GM12891 (cell line): ENCODE data around the gene SOAT2.
"Not testable (repeated sequence)": the region's sequence is repeated elsewhere in the genome, so short reads cannot be mapped to it uniquely, and the experiment has no call there.

Source experiments
- DNase-seq: peaks from one replicate; pipeline ENCODE4 v3.0.0; 2011; ENCODE audit warnings: low spot score; ENCODE audit not compliant: insufficient read length
- FAIRE-seq: peaks from 2 replicates; lab custom pipeline; 2011; peaks lifted over from hg19 to GRCh38; lab: Jason Lieb, UNC
- PAX5 ChIP-seq: IDR thresholded peaks from 2 replicates; pipeline ENCODE4 v1.6.1; 2011; ENCODE audit warnings: low read length, moderate library complexity, mild to moderate bottlenecking; ENCODE audit not compliant: insufficient read depth, severe bottlenecking
- POLR2A ChIP-seq: IDR thresholded peaks from 2 replicates; pipeline ENCODE4 v1.6.1; 2011; ENCODE audit warnings: low read depth, low read length, control low read depth
- POLR2AphosphoS5 ChIP-seq: IDR thresholded peaks from 2 replicates; pipeline ENCODE4 v1.6.1; 2011; ENCODE audit warnings: low read depth, low read length, control low read depth
- POU2F2 ChIP-seq: IDR thresholded peaks from 2 replicates; pipeline ENCODE4 v1.6.1; 2011; ENCODE audit warnings: low read depth, mild to moderate bottlenecking, control low read depth, low read length, moderate library complexity
- SPI1 ChIP-seq: IDR thresholded peaks from 2 replicates; pipeline ENCODE4 v1.6.1; 2011; ENCODE audit warnings: low read depth, low read length, control low read depth
- TAF1 ChIP-seq: IDR thresholded peaks from 2 replicates; pipeline ENCODE4 v1.6.1; 2011; ENCODE audit warnings: low read depth, low read length, control low read depth

SOAT2 gene

GRCh38 chr12:53145383-53146260 lies 42.3 kb downstream of the SOAT2 start:
- DNase-seq (no peak), FAIRE-seq (no peak)
- no peak for TF ChIP-seq POLR2A
- TF ChIP-seq SPI1 = no peak
- TF ChIP-seq TAF1 = no peak
- TF ChIP-seq POLR2AphosphoS5 = no peak
- TF ChIP-seq POU2F2 = no peak
- TF ChIP-seq PAX5 = no peak

DNA sequence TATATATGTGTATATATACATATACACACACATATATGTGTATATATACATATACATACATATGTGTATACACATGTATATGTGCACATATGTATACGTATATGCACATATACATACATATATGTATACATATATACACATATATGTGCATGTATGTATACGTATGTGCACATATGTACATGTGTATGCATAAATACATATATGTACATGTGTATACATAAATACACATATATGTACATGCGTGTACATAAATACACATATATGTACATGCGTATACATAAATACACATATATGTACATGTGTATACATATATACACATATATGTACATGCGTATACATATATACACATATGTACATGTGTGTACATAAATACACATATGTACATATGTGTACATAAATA lies 43.9 kb downstream of the SOAT2 start:
- DNase-seq = no peak
- FAIRE-seq = no peak
- TF ChIP-seq POLR2A = no peak
- TF ChIP-seq POU2F2 = no peak
- TF ChIP-seq TAF1 = no peak
- no peak for TF ChIP-seq POLR2AphosphoS5
- no peak for TF ChIP-seq PAX5
- TF ChIP-seq SPI1 = no peak

DNA sequence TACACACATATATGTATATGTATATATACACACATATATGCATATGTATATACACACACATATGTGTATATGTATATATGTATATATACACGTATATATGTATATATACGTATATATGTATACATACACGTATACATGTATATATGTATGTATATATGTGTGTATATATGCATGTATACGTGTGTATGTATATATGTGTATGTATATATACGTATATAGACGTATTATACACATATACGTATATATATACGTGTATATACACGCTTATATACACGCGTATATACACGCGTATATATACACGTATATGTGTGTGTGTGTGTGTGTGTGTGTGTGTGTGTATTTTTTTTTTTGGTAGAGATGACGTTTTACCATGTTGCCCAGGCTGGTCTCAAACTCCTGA lies 44.4 kb downstream of the SOAT2 start:
- DNase-seq (no peak), FAIRE-seq (no peak)
- TF ChIP-seq POU2F2 = no peak
- TF ChIP-seq SPI1 = no peak
- no peak for TF ChIP-seq POLR2A
- no peak for TF ChIP-seq TAF1
- TF ChIP-seq POLR2AphosphoS5 = no peak
- TF ChIP-seq PAX5 = no peak

GRCh38 chr12:53151039-53151438 lies 47.8 kb downstream of the SOAT2 start:
- no peak for DNase-seq
- TF ChIP-seq PAX5 (no peak), POU2F2 (no peak), POLR2A (no peak), SPI1 (no peak), TAF1 (no peak), POLR2AphosphoS5 (no peak)
- no peak for FAIRE-seq

GRCh38 chr12:53152390-53152789 lies 49.1 kb downstream of the SOAT2 start:
- FAIRE-seq (no peak), DNase-seq (no peak)
- TF ChIP-seq TAF1 (no peak), PAX5 (no peak)

- no peak for TF ChIP-seq POLR2A
- no peak for TF ChIP-seq PAX5
- TF ChIP-seq POU2F2 = no peak
- TF ChIP-seq SPI1 = no peak
- TF ChIP-seq POLR2AphosphoS5 = no peak
- no peak for TF ChIP-seq TAF1
- FAIRE-seq (peak; percentile 98), DNase-seq (peak; percentile 90)
Measured at GRCh38 chr12:53159195-53159839, 56.0 kb downstream of the SOAT2 start.

- DNase-seq = no peak
- FAIRE-seq = no peak
Measured at GRCh38 chr12:53160000-53160399, 56.7 kb downstream of the SOAT2 start.

DNA sequence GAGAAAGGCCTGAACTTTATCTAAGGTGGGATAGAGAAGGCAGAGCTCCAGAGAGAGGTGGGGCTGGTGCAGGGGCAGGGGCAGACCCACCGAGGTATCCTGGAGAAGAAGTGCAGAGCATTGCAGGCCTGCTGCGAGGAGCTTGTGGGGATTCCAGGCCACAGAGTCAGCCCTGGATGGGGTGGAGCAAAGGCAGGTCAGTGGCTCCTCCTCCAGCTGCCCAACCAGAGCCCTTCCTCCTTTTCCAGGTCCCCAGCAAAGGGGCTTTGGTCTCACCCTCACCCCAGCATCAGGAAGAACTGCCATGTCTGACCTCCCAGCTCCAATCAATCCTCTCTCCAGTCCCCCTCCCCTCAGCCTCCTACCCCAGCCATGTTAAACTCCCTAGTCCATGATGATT lies 57.4 kb downstream of the SOAT2 start:
- TF ChIP-seq TAF1 (no peak), SPI1 (no peak), POLR2AphosphoS5 (no peak)
- DNase-seq (no peak), FAIRE-seq (no peak)

More at GRCh38 chr12:53160000-53160399, 56.7 kb downstream of the SOAT2 start:
- no peak for TF ChIP-seq PAX5
- no peak for TF ChIP-seq POLR2A
- no peak for TF ChIP-seq TAF1
- no peak for TF ChIP-seq SPI1
- no peak for TF ChIP-seq POLR2AphosphoS5
- no peak for TF ChIP-seq POU2F2

DNA sequence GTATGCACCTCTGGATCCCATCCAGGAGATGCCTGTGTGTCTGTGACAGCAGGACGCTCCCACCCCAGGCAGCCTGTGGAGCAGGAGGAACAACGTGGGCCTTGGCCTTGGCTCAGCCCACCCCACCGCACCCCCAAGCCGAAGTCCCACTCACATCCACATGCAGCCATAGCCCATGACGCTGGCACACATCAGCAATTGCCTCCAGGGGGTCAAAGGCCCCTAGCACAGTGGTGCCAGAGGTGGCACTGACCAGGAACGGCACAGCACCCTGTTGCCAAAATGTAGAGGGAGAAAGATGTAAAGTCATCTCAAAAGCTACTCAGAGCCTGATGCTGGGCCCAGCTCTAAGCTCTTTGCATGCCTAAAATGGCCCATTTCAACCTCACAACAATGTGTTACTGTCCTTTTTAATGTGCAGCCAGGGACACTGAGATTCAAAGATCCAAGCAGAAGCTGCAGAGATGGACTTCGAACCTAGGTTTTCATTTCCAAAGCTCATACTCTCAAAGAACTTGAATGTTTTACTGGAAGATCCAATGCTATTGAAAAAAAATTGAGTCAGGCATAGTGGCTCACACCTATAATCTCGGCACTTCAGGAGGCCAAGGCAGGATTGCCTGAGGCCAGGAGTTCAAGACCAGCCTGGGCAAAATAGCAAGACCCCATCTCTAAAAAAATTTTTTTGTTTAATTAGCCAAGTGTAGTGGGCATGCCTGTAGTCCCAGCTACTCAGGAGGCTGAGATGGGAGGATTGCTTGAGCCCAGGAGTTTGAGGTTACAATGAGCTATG lies 58.0 kb downstream of the SOAT2 start:
- TF ChIP-seq POU2F2 (no peak), POLR2A (no peak), SPI1 (no peak), TAF1 (no peak), POLR2AphosphoS5 (no peak), PAX5 (no peak)
- DNase-seq (no peak), FAIRE-seq (no peak)

- not testable (repeated sequence) for DNase-seq, FAIRE-seq
Measured at GRCh38 chr12:53163008-53163407, 59.7 kb downstream of the SOAT2 start.
